HTR-8/SVneo (cell line): Measurements from ENCODE around the gene HECW1.
"Not testable (repeated sequence)": the region's sequence is repeated elsewhere in the genome, so short reads cannot be mapped to it uniquely, and the experiment has no call there.

Experiments
- DNase-seq: peaks from one replicate; pipeline ENCODE4 v3.0.0; 2011; ENCODE audit warnings: low spot score, mixed read lengths; ENCODE audit not compliant: insufficient read length
- FAIRE-seq: peaks from 2 replicates; lab custom pipeline; 2011; peaks lifted over from hg19 to GRCh38; lab: Jason Lieb, UNC

HECW1 gene

GRCh38 chr7:43584733-43585132 is 472.3 kb downstream of the HECW1 start:
- DNase-seq, FAIRE-seq: not testable (repeated sequence)

DNA sequence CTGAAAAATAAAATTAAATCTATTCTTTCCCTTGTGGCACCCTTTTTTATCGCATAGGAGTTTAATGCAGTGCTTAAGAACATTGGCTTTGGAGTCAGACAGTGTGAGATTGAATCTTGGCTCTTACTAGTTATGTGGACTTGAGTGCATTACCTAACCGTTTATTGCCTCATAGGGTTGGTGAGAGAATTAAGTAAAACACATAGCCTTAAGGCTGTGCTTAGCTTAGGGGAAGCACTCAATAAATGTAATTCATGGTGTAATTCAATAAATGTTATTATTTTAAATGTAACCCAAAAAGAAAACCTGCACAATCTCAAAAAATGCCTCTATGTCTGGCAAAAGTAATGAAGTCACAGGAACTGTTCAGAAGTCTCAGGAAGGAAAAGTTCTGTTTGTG is 473.1 kb downstream of the HECW1 start:
- no peak for DNase-seq
- no peak for FAIRE-seq

- DNase-seq (no peak), FAIRE-seq (no peak)
Measured at GRCh38 chr7:43586251-43586900, 473.9 kb downstream of the HECW1 start.

DNA sequence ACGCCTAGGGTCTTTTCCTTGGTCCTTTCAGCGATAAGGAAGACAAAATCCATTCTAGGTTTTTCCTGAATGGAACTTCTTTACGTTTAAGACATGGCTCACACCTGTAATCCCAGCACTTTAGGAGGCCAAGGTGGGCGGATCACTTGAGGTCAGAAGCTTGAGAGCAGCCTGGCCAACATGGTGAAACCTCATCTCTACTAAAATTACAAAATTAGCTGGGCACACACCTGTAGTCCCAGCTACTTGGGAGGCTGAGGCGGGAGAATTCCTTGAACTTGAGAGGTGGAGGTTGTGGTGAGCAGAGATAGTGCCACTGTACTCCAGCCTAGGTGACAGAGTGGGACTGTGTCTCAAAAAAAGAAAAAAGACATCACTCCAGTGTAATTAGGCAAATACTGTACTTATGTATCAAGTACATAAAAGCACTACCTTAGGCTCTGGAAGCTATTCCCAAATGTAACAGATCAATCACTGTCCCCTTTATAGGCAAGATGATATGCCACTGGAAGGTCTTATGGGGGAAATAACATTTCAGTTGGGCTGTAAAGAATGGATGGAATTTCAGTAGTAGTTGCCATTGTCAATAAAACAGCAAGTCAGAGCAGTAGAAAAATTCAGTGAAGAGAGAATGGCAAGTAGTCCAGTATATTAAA is 476.2 kb downstream of the HECW1 start:
- FAIRE-seq: no peak

DNA sequence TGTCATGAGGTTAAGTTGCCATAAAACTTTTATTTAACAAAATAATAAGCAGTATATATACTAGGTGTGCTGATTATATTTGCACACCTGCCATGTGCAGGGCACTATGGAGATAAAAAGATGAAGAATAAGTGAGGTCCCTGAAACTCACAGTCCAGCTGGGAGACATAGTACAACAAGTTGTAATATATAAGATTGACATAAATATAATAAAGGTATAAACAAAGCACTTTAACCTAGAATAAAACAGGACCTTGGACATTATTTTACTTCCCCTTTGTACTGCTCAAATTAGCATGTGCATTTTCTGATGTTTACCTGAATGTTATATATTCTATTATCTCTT is 476.7 kb downstream of the HECW1 start:
- FAIRE-seq (no peak), DNase-seq (no peak)

More for the DNA sequence above, 476.2 kb downstream of the HECW1 start:
- no peak for DNase-seq

DNA sequence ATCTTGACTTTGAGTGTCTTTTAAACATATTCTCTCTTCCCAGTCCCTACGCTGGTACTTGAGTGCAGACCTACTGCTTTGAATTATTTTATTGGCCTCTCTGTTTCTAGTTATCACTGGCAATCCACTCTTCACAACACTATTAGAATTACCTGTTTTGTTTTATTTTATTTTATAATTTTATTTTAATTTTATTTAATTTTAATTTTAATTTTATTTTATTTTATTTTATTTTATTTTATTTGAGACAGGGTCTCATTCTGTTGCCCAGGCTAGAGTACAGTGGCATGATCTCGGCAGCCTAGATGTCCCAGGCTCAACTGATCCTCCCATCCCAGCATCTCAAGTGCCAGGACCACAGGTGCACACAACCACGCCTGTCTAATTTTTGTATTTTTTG is 477.3 kb downstream of the HECW1 start:
- FAIRE-seq (no peak), DNase-seq (no peak)

GRCh38 chr7:43590862-43591557 is 478.6 kb downstream of the HECW1 start:
- FAIRE-seq (no peak), DNase-seq (no peak)

DNA sequence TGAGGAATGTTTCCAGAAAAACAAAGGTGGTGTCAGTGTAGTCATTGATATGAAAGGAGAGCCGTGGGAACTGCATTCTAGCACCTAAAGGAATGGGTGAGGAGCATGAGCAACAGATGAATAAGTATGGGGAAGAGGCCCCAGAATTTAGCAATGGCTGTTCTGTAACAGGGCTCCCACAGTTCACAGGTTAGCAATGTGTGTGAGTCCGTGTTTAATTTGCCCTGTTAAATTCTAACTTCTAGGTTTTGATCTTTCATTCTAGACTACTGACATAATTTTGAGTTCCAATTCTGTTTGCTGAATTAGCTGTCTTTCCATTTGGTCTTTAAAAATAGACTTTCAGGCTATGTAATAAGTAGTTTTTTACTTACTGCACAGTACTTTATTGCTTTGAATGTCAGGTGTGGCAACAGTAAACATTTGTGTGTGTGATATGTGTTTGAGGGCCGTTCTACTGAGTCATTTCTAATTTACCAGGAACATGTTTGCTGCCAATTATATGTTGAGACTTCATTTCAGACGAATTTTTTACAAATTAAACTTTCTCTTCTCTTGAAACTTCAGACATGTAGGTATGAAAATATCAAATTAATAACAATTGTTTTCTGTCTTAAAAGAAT is 479.2 kb downstream of the HECW1 start:
- DNase-seq: no peak
- FAIRE-seq: no peak

GRCh38 chr7:43592326-43592725 is 479.9 kb downstream of the HECW1 start:
- FAIRE-seq (no peak), DNase-seq (no peak)

- FAIRE-seq (no peak), DNase-seq (no peak)
Measured at GRCh38 chr7:43593010-43593409, 480.6 kb downstream of the HECW1 start.

DNA sequence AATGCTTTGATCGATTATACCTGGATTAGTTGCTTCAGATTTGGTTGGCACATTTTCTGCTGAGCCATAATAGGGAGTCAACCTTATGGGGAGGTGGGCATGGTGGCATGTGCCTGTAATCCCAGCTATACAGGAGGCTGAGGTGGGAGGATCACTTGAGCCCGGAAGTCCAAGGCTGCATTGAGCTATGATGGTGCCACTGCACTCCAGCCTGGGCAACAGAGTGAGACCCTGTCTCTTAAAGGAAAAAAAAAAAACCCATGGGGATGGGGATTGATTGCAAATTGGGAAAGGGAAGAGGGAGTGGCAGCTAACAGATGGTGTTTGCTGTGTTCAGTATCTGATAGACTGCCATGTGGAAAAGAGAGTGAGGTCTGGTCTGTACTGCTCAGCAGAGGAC is 481.6 kb downstream of the HECW1 start:
- no peak for DNase-seq
- no peak for FAIRE-seq

DNA sequence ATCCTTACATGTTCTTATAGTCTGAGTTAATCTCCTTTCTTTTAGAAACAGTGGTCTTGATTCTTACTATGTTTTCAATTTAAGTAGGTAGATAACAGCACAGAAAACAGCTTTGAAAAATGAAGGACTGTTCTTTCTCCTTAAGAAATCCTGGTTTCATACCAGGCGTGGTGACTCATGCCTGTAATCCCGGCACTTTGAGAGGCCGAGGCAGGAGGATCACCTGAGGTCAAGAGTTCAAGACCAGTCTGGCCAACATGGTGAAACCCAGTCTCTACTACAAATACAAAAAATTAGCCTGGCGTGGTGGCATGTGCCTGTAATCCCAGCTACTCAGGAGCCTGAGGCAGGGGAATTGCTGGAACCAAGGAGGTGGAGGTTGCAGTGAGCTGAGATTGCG is 484.0 kb downstream of the HECW1 start:
- FAIRE-seq, DNase-seq: not testable (repeated sequence)

DNA sequence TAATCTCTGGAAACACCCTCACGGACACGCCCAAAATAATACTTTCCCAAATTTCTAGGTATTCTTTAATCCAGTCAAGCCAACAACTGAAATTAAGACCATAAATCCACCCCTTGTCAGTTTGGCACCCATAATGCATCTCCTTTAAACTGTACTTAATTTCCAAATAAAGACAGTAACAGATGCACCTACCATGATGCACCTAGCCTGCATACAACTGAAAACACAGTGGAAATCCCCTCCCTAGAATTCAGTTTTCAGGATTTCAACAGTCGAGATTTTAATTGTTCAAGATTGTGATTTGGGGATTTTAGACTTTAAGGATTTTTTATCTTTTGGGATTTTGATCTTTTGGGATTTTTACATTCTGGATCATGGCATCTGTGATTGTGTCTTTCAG is 487.6 kb downstream of the HECW1 start:
- FAIRE-seq (no peak), DNase-seq (no peak)

DNA sequence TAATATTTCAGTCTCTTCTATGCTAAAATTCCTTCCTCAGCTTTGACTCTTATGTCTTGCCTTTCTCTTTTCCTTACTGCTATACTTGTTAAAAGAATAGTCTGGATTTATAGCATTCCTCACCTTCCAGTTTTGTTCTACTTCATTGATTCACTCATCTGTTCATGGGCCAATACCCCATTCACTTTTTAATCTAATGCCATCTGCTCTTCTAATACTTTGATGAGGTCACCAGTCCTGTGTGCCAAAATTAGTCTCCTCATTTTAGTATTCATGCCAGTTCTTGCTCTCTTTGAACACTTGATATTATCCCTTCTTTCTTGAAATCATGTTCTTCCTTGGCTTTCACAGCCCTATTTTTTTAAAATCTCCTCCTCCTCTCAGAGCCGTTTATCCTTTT is 489.8 kb downstream of the HECW1 start:
- no peak for DNase-seq
- FAIRE-seq: no peak

- FAIRE-seq (no peak), DNase-seq (no peak)
Measured at GRCh38 chr7:43604251-43604650, 491.8 kb downstream of the HECW1 start.

DNA sequence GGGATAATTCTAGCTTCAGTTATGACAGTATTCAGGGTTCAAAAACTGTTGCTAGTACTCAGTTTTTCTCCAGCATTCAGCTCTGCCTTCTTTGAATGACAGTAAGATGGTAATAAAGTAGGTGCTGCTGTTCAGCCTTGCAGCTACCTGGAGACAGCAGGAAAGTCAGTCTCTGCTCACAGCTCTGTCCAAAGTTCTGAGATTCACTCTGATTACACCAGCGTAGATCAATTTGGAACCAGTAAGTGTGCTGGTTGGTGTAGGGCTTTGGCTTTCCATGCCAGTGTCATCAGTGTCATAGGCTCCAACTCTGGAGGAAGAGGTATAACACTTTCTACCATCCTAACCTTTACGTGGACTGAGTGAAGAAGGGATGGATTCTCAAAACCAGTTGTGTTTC is 496.6 kb downstream of the HECW1 start:
- FAIRE-seq (no peak), DNase-seq (no peak)

DNA sequence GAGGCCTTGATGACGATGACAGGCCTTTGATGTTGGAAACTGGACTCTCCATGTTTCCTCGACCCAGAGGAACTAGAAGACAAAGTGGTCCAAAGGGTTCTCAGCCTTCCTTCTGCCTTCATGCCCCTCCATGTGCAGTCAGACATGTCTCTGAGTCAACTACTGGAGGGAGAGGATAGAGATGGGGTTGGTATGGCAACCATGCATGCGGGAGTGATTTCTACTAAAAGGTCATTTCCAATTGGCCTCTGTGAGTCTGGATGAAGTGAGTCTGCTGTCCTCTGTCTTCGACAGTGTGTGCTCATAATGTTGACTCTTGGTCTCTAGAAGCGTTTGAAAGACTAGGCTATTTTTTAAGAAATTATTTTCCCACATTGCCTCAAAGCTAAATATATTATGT is 499.7 kb downstream of the HECW1 start:
- DNase-seq: no peak
- FAIRE-seq: no peak

DNA sequence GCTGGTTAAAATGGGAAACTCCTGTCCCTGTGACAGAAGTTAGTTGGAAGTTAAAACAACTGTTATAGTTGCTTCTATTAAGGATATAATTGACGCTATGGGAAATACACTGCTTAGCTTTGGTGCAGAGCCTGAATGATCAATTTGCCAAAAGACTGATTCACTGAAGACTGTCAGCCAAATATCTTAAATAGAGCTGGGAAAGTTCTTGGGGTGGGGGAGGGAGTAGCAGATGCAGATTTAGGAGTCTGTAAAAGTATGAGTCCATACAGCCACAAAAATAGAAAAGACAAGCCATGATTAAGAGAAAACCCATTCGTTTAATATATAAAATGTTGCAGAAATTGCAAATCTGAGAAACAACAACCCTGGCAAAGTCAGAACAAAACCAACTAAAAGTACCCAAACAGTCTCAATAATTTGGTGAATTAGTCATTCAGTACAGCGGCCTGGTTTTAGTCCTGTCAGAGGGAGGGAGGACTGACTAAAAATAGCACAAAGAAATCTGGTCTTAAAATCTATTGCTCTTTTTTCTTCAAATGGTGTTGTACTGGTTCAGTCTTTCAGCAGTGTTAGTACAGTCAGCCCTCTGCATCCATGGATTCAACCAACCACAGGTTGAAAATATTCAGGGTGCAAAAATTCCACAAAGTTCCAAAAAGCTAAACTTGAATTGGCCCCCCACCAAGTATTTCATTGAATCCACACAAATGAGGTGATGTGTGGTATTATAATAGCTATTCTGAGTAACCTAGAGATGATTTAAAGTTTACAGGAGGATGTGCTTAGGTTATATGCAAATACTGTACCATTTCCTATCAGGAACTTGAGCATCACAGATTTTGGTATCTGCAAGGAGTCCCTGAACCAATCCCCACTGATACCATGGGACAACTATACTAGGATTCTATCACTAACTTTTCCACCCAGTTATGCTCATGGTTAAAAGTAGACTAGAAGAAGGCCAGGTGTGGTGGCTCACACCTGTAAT is 500.4 kb downstream of the HECW1 start:
- FAIRE-seq: no peak
- DNase-seq: no peak
